SK-N-SH treated with all-trans-retinoic acid at 6 μM for 48 hours (cell line): ENCODE measurements around the gene MTOR.

Source experiments
- BACH2 ChIP-seq: fragments of 250-450 bp; sonication (Bioruptor Pico); IDR thresholded peaks from 2 replicates; pipeline ENCODE4 v1.9.0; 2021; ENCODE audit warnings: mild to moderate bottlenecking, borderline replicate concordance
- CREB5 ChIP-seq: fragments of 250-450 bp; sonication (Bioruptor Pico); IDR thresholded peaks from 2 replicates; pipeline ENCODE4 v1.5.1; 2020; ENCODE audit warnings: low read depth, mild to moderate bottlenecking, moderate library complexity
- CSDC2 ChIP-seq: fragments of 250-450 bp; sonication (Bioruptor Pico); IDR thresholded peaks from 2 replicates; pipeline ENCODE4 v1.5.0; 2020; ENCODE audit warnings: mild to moderate bottlenecking, moderate library complexity
- GLIS3 ChIP-seq: fragments of 250-450 bp; sonication (Bioruptor Pico); IDR thresholded peaks from 2 replicates; pipeline ENCODE4 v1.5.0; 2020; ENCODE audit warnings: mild to moderate bottlenecking, moderate library complexity
- PATZ1 ChIP-seq: fragments of 250-450 bp; sonication (Bioruptor Pico); IDR thresholded peaks from 2 replicates; pipeline ENCODE4 v1.8.0; 2020; ENCODE audit warnings: mild to moderate bottlenecking, moderate library complexity, borderline replicate concordance
- RARB ChIP-seq: fragments of 250-450 bp; sonication (Bioruptor Pico); IDR thresholded peaks from 2 replicates; pipeline ENCODE4 v1.8.0; 2021; ENCODE audit warnings: mild to moderate bottlenecking, moderate library complexity
- SNAI2 ChIP-seq: fragments of 250-450 bp; sonication (Bioruptor Pico); IDR thresholded peaks from 2 replicates; pipeline ENCODE4 v1.5.0; 2020; ENCODE audit warnings: mild to moderate bottlenecking, moderate library complexity
- TSHZ2 ChIP-seq: fragments of 250-450 bp; sonication (Bioruptor Pico); IDR thresholded peaks from 2 replicates; pipeline ENCODE4 v1.5.0; 2020; ENCODE audit warnings: mild to moderate bottlenecking, moderate library complexity
- ZFP30 ChIP-seq: fragments of 450-650 bp; formaldehyde crosslinking; IDR thresholded peaks from 2 replicates; pipeline ENCODE4 v1.5.0; 2022; ENCODE audit warnings: mild to moderate bottlenecking, moderate library complexity
- ZNF565 ChIP-seq: fragments of 450-650 bp; formaldehyde crosslinking; conservative IDR thresholded peaks from 2 replicates; pipeline ENCODE4 v1.5.0; 2020; ENCODE audit warnings: low read depth, mild to moderate bottlenecking, moderate library complexity
- ZNF8 ChIP-seq: fragments of 450-650 bp; formaldehyde crosslinking; IDR thresholded peaks from 2 replicates; pipeline ENCODE4 v1.5.0; 2020; ENCODE audit warnings: mild to moderate bottlenecking, moderate library complexity

- TF ChIP-seq GLIS3 (CRISPR knock-in tag) = no peak
- no peak for TF ChIP-seq BACH2 (CRISPR knock-in tag)
- TF ChIP-seq ZNF565 (CRISPR knock-in tag) = no peak
- TF ChIP-seq TSHZ2 (CRISPR knock-in tag) = no peak
- TF ChIP-seq SNAI2 = no peak
- TF ChIP-seq RARB (CRISPR knock-in tag) = no peak
- no peak for TF ChIP-seq PATZ1
- TF ChIP-seq CSDC2 (CRISPR knock-in tag) = no peak
- TF ChIP-seq ZFP30 = no peak
- no peak for TF ChIP-seq ZNF8
- no peak for TF ChIP-seq CREB5 (CRISPR knock-in tag)
Measured at GRCh38 chr1:11175461-11175860, 86.9 kb downstream of the MTOR start.
